GM18511 (cell line): Measurements from ENCODE around the gene KLF1.
"Not testable (repeated sequence)": the region's sequence is repeated elsewhere in the genome, so short reads cannot be mapped to it uniquely, and the experiment has no call there.

Source experiments
- ATAC-seq: cut with Tn5 transposase; IDR thresholded peaks from one replicate; pipeline ENCODE4 v1.9.1; 2021; ENCODE audit warnings: mild to moderate bottlenecking, moderate library complexity; ENCODE audit not compliant: unreplicated experiment

KLF1 gene

GRCh38 chr19:12891553-12892021 lies 4.6 kb upstream of the KLF1 start:
- ATAC-seq, result no peak

GRCh38 chr19:12890787-12891552 lies 4.0 kb upstream of the KLF1 start, which contains the start of gene GCDH:
GCDH (plus strand) TSS chr19:12891160; CDS start chr19:12891305, 145 bp downstream.
- ATAC-seq, result peak; percentile 97

- ATAC-seq, result not testable (repeated sequence)
Observed at GRCh38 chr19:12890299-12890786, 3.3 kb upstream of the KLF1 start.

GRCh38 chr19:12888006-12888603 lies 1.1 kb upstream of the KLF1 start:
- ATAC-seq, result no peak

- ATAC-seq, result no peak
Observed at GRCh38 chr19:12886651-12886968, 391 bp downstream of the KLF1 start.

GRCh38 chr19:12885749-12886650 lies 1.0 kb downstream of the KLF1 start:
- no peak for ATAC-seq

GRCh38 chr19:12884926-12885748 lies 1.9 kb downstream of the KLF1 start:
- no peak for ATAC-seq

GRCh38 chr19:12884627-12884925 lies 2.4 kb downstream of the KLF1 start:
- no peak for ATAC-seq

GRCh38 chr19:12884202-12884601 lies 2.8 kb downstream of the KLF1 start:
- ATAC-seq, result no peak

- ATAC-seq, result no peak
Observed at GRCh38 chr19:12882589-12882988, 4.4 kb downstream of the KLF1 start.

GRCh38 chr19:12881172-12881808 lies 5.7 kb downstream of the KLF1 start, which contains the start of gene DNASE2:
DNASE2 (minus strand) TSS chr19:12881449; CDS start chr19:12881375, 74 bp downstream.
- ATAC-seq, result peak; percentile 89

- ATAC-seq, result peak; percentile 26
Observed at GRCh38 chr19:12880551-12881171, 6.3 kb downstream of the KLF1 start.

- no peak for ATAC-seq
Observed at GRCh38 chr19:12875086-12875485, 11.9 kb downstream of the KLF1 start.

- ATAC-seq, result no peak
Observed at GRCh38 chr19:12873891-12874745, 12.9 kb downstream of the KLF1 start.

GRCh38 chr19:12872941-12873890 lies 13.8 kb downstream of the KLF1 start:
- no peak for ATAC-seq

- ATAC-seq, result no peak
Observed at GRCh38 chr19:12872255-12872654, 14.7 kb downstream of the KLF1 start.

- no peak for ATAC-seq
Observed at GRCh38 chr19:12871681-12872080, 15.3 kb downstream of the KLF1 start.
